Sigmoid colon (tissue), 7 donors: ENCODE results near the gene MUC5AC. TPM values are rescaled to one million over a fixed set of nuclear protein-coding genes. Genes with fewer than 3 reads are reported as not detected.

ENCODE experiments used
- DNase-seq: peaks from one replicate; pipeline ENCODE4 v3.0.0-alpha.2; 2019
- H3K27ac ChIP-seq, 4 donors: fragments of 200-600 bp; sonication (generic); one replicate each; pipeline ENCODE4 v1.5.1; 2016 to 2019; ENCODE audit warnings: mild to moderate bottlenecking in 1 of 4
- H3K27me3 ChIP-seq, 3 donors: fragments of 200-600 bp; sonication (generic); one replicate each; pipeline ENCODE4 v1.5.1; 2019; ENCODE audit warnings: mild to moderate bottlenecking in 1 of 3
- H3K36me3 ChIP-seq, 4 donors: fragments of 200-600 bp; sonication (generic); one replicate each; pipeline ENCODE4 v1.5.1; 2016 to 2019
- H3K4me1 ChIP-seq, 4 donors: fragments of 200-600 bp; sonication (generic); one replicate each; pipeline ENCODE4 v1.5.1; 2017 to 2019
- H3K4me3 ChIP-seq, 4 donors: fragments of 200-600 bp; sonication (generic); one replicate each; pipeline ENCODE4 v1.5.1; 2017 to 2019; ENCODE audit warnings: mild to moderate bottlenecking in 2 of 4, moderate library complexity in 1 of 4
- H3K9me3 ChIP-seq, 4 donors: fragments of 200-600 bp in 3 of 4; sonication (generic) in 3 of 4; one replicate each; pipeline versions ENCODE4 v1.5.1 to v1.6.1; 2013 to 2019
- EP300 ChIP-seq, 4 donors: sonication (generic); formaldehyde crosslinking; IDR thresholded peaks; one replicate each; pipeline ENCODE4 v1.6.1; 2017; ENCODE audit warnings: antibody characterized with exemption in 4 of 4
- POLR2A ChIP-seq, 2 donors: fragments of 450-650 bp; IDR thresholded peaks; one replicate each; pipeline ENCODE4 v1.6.1; 2016; ENCODE audit warnings: antibody characterized with exemption in 2 of 2, mild to moderate bottlenecking in 2 of 2, moderate library complexity in 2 of 2
- POLR2AphosphoS5 ChIP-seq, 4 donors: sonication (generic); formaldehyde crosslinking; IDR thresholded peaks; one replicate each; pipeline ENCODE4 v1.6.1; 2017; ENCODE audit warnings: antibody characterized with exemption in 4 of 4
- WGBS, 2 donors: extraction: QIAGEN DNeasy Blood & Tissue Kit; methylation state at CpG; one replicate each; pipeline ENCODE4 v1.1.7; 2013; 5-methylcytosine and 5-hydroxymethylcytosine counted together
- intact Hi-C: fragments of 100-400 bp; cut with DNase I; formaldehyde crosslinking; loops from one replicate; pipeline ENCODE4 v1.15.1; 2023
- polyA plus RNA-seq, 3 donors: library from polyadenylated mRNA; stranded (reverse); fragments of 200-250 nt; gene quantifications; one replicate each; pipeline ENCODE4 v1.2.3, GENCODE V29; 2013
- total RNA-seq, 4 donors: library from RNA; depleted of rRNA; stranded (reverse); fragments of >200 nt; gene quantifications; one replicate each; pipeline ENCODE4 v1.1.0, GENCODE V29; 2016
- TF ChIP-seq, protein P1 (sequence below), 4 experiments: fragments of 450-650 bp in 3 of 4; fragments of 200-600 bp in 1 of 4; IDR thresholded peaks; one replicate each; pipeline ENCODE4 v1.5.1; 2016 to 2019; ENCODE audit warnings: antibody characterized with exemption in 4 of 4, mild to moderate bottlenecking in 3 of 4, moderate library complexity in 2 of 4
- donor health status: healthy with polysubstance abuse.
- donor health status: Bipolar disorder and iron deficiency.
- donor health status: healthy.

The MUC5AC gene
- total and polyA plus RNA-seq, 7 donors: under 0.01 to 0.09 (median under 0.01) TPM; not detected in 4

DNA sequence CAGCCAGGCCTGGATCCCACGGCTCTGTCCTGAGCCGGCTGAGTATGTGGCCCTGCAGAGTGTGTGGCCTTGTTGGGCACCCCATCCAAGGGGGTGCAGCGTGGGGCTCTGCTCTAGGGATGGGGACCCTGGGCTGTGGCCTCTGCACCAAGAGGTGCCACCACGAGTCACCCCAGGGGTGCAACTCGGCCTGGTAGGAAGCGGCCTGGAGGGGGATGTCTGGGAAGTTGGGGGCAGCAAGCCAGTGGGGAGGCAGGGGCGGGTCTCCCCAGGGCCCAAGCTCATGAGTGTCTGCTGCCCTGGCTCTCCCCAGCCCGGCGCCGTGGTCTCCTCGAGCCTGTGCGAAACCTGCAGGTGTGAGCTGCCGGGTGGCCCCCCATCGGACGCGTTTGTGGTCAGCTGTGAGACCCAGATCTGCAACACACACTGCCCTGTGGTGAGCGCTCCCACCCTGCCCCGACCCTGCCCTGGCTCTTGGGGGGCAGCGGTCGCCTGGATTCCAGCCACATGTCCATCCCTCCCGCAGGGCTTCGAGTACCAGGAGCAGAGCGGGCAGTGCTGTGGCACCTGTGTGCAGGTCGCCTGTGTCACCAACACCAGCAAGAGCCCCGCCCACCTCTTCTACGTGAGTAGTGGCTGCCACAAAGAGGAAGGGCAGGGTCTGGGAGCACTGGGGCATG is 40.9 kb downstream of the MUC5AC start:
- peak; percentile 58 for DNase-seq
- 71 to 75% methylated on average over 26 of the region's 26 CpGs for WGBS, 2 donors
- TF ChIP-seq POLR2A (IDR thresholded peaks at IDR 0.05) (no peak), EP300 (IDR thresholded peaks at IDR 0.05) (no peak), POLR2AphosphoS5 (IDR thresholded peaks at IDR 0.05) (no peak)
- TF ChIP-seq, protein P1, sequence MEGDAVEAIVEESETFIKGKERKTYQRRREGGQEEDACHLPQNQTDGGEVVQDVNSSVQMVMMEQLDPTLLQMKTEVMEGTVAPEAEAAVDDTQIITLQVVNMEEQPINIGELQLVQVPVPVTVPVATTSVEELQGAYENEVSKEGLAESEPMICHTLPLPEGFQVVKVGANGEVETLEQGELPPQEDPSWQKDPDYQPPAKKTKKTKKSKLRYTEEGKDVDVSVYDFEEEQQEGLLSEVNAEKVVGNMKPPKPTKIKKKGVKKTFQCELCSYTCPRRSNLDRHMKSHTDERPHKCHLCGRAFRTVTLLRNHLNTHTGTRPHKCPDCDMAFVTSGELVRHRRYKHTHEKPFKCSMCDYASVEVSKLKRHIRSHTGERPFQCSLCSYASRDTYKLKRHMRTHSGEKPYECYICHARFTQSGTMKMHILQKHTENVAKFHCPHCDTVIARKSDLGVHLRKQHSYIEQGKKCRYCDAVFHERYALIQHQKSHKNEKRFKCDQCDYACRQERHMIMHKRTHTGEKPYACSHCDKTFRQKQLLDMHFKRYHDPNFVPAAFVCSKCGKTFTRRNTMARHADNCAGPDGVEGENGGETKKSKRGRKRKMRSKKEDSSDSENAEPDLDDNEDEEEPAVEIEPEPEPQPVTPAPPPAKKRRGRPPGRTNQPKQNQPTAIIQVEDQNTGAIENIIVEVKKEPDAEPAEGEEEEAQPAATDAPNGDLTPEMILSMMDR (IDR thresholded peaks at IDR 0.05): no peak
- Histone ChIP-seq H3K4me1 (peaks cover 0 to 7% (median 3%) of the 10 kb centered on the region in 4 donors), H3K36me3 (no peaks in the 10 kb centered on the region), H3K9me3 (no peaks in the 10 kb centered on the region), H3K4me3 (no peak overlapping the region), H3K27ac (no peak overlapping the region), H3K27me3 (peaks cover 11 to 83% (median 53%) of the 10 kb centered on the region in 3 donors)
- intact Hi-C loops: no loop called here

DNA sequence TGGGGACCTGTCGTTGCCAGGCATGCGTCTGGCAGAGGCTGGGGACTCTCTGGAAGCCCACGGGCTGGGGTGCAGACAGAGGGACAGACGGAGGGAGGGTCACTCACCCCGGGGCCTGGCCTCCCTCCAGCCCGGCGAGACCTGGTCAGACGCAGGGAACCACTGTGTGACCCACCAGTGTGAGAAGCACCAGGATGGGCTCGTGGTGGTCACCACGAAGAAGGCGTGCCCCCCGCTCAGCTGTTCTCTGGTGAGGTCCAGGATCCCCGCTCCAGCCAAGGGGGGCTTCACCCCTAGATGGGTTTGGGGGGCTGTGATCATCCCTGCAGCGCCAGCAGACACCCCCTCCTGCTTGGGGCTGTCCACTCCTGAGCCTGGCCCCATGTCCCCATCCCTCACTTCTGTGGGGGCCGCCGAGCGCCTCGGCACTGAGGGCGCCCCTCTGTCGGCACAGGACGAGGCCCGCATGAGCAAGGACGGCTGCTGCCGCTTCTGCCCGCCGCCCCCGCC is 41.5 kb downstream of the MUC5AC start:
- peaks cover 11 to 89% (median 55%) of the 10 kb centered on the region in 3 donors for H3K27me3 ChIP-seq
- no peak for TF ChIP-seq POLR2A (IDR thresholded peaks at IDR 0.05)
- TF ChIP-seq, protein P1 (IDR thresholded peaks at IDR 0.05): no peak
- no peak for TF ChIP-seq POLR2AphosphoS5 (IDR thresholded peaks at IDR 0.05)
- no peak for TF ChIP-seq EP300 (IDR thresholded peaks at IDR 0.05)
- intact Hi-C loops: no loop called here
- peak; percentile 53 for DNase-seq
- no peak overlapping the region for H3K27ac ChIP-seq
- no peaks in the 10 kb centered on the region for H3K9me3 ChIP-seq
- peaks cover 0 to 7% (median 3%) of the 10 kb centered on the region in 4 donors for H3K4me1 ChIP-seq
- H3K4me3 ChIP-seq: no peak overlapping the region
- no peaks in the 10 kb centered on the region for H3K36me3 ChIP-seq
- WGBS, 2 donors: 34 to 69% methylated on average over 27 of the region's 27 CpGs

DNA sequence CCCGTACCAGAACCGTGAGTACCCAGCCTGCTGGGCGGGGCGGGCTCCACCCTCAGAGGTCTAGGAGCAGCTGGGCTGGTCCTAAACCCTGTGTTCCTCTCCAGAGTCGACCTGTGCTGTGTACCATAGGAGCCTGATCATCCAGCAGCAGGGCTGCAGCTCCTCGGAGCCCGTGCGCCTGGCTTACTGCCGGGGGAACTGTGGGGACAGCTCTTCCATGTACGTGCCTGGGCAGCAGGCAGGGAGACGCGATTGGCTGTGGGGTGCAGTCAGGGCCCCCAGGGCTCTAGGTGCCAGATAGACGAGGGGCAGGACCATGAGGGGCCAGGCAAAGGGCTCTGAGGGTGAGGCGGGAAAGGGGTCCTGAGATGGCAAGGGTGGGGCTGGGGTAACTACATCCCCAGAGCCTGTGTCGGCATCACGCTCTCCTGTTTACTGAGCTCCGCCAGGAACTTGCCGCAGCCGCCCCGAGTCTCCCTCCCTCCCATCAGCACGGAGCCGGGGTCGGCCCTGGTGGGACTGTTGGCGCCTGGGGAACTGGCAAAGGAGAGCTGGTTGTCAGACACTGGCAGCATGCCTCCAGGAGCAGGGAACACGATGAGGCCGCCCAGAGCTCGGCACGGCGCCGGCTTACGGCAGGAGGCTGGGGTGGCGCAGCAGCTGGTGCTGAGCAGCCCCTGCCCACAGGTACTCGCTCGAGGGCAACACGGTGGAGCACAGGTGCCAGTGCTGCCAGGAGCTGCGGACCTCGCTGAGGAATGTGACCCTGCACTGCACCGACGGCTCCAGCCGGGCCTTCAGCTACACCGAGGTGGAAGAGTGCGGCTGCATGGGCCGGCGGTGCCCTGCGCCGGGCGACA is 42.2 kb downstream of the MUC5AC start:
- intact Hi-C loops: loop anchor here (5.0 kb wide), 1 partner anchor 102 kb away; no protein-coding TSS in a partner anchor
- DNase-seq: peak; percentile 55
- WGBS, 2 donors: 15 to 62% methylated on average over 47 of the region's 47 CpGs
- TF ChIP-seq POLR2AphosphoS5 (IDR thresholded peaks at IDR 0.05) (no peak), POLR2A (IDR thresholded peaks at IDR 0.05) (no peak), EP300 (IDR thresholded peaks at IDR 0.05) (no peak)
- TF ChIP-seq, protein P1 (IDR thresholded peaks at IDR 0.05): no peak
- Histone ChIP-seq H3K36me3 (no peaks in the 10 kb centered on the region), H3K27me3 (peaks cover 11 to 84% (median 55%) of the 10 kb centered on the region in 3 donors), H3K27ac (no peak overlapping the region), H3K9me3 (no peaks in the 10 kb centered on the region), H3K4me3 (no peak overlapping the region), H3K4me1 (peaks cover 0 to 7% (median 3%) of the 10 kb centered on the region in 4 donors)

DNA sequence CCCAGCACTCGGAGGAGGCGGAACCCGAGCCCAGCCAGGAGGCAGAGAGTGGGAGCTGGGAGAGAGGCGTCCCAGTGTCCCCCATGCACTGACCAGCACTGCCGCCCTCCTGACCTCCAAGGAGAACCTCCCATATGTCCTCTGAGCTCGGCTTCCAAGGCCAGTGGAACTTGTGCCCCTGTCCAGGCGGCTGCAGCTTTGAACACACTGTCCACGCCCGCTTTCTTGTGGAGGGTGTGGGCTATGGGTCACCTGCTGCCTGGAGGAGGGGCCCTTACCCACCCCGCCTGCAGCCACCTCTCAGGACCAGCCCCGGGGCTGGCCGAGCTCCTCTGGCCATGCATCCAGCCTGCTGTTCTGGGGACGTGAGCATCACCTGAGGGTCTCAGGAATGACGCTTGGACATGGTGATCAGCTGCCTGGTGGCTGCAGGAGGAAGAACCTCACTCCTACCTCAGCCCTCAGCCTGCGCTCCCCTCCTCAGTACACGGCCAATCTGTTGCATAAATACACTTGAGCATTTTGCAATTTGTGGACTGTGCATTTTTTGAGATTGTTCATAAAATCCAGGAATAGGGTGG is 42.9 kb downstream of the MUC5AC start:
- WGBS, 2 donors: 28 to 64% methylated on average over 16 of the region's 16 CpGs
- peaks cover 11 to 77% (median 51%) of the 10 kb centered on the region in 3 donors for H3K27me3 ChIP-seq
- peaks cover 0 to 7% (median 3%) of the 10 kb centered on the region in 4 donors for H3K4me1 ChIP-seq
- DNase-seq: peak; percentile 38
- no peaks in the 10 kb centered on the region for H3K36me3 ChIP-seq
- intact Hi-C loops: loop anchor here (5.0 kb wide), 1 partner anchor 102 kb away; no protein-coding TSS in a partner anchor
- no peak overlapping the region for H3K4me3 ChIP-seq
- no peaks in the 10 kb centered on the region for H3K9me3 ChIP-seq
- no peak for TF ChIP-seq POLR2AphosphoS5 (IDR thresholded peaks at IDR 0.05)
- TF ChIP-seq, protein P1 (IDR thresholded peaks at IDR 0.05): no peak
- no peak for TF ChIP-seq POLR2A (IDR thresholded peaks at IDR 0.05)
- TF ChIP-seq EP300 (IDR thresholded peaks at IDR 0.05): no peak
- H3K27ac ChIP-seq: no peak overlapping the region
